H9 (cell line): ENCODE data around the gene RPS6KB1. TPM values are rescaled to one million over a fixed set of nuclear protein-coding genes. Genes with fewer than 3 reads are reported as not detected.

Experiments
- DNase-seq: peaks from one replicate; pipeline ENCODE4 v3.0.0-alpha.2; 2017
- H2AFZ ChIP-seq: one replicate; pipeline ENCODE4 v1.6.1; 2013; ENCODE audit warnings: mild to moderate bottlenecking, low read length, control low read depth, moderate library complexity
- H2AK5ac ChIP-seq: 2 replicates; pipeline ENCODE4 v1.6.1; 2013; ENCODE audit warnings: low read length, control low read depth, mixed read lengths; ENCODE audit not compliant: insufficient read length
- H2BK120ac ChIP-seq: one replicate; pipeline ENCODE4 v1.6.1; 2013; ENCODE audit warnings: low read depth, mild to moderate bottlenecking, low read length, control low read depth, inconsistent platforms; ENCODE audit not compliant: poor library complexity, severe bottlenecking
- H2BK12ac ChIP-seq: 2 replicates; pipeline ENCODE4 v1.6.1; 2013; ENCODE audit warnings: low read length, control low read depth, mixed read lengths, low read depth; ENCODE audit not compliant: insufficient read length
- H2BK15ac ChIP-seq: 2 replicates; pipeline ENCODE4 v1.6.1; 2013; ENCODE audit warnings: low read depth, low read length, control low read depth
- H2BK20ac ChIP-seq: one replicate; pipeline ENCODE4 v1.6.1; 2013; ENCODE audit warnings: low read depth, mild to moderate bottlenecking, low read length, control low read depth, inconsistent platforms; ENCODE audit not compliant: poor library complexity, severe bottlenecking
- H2BK5ac ChIP-seq: 2 replicates; pipeline ENCODE4 v1.6.1; 2013; ENCODE audit warnings: low read length, control low read depth, mixed read lengths; ENCODE audit not compliant: insufficient read length
- H3K14ac ChIP-seq: 2 replicates; pipeline ENCODE4 v1.6.1; 2013; ENCODE audit warnings: low read length, control low read depth; ENCODE audit not compliant: insufficient read depth
- H3K18ac ChIP-seq: 2 replicates; pipeline ENCODE4 v1.6.1; 2013; ENCODE audit warnings: low read depth, mild to moderate bottlenecking, mixed read lengths, low read length, control low read depth; ENCODE audit not compliant: insufficient read length
- H3K23ac ChIP-seq: 2 replicates; pipeline ENCODE4 v1.6.1; 2013; ENCODE audit warnings: low read length, control low read depth, mixed read lengths, low read depth; ENCODE audit not compliant: insufficient read length
- H3K23me2 ChIP-seq: 2 replicates; pipeline ENCODE4 v1.6.1; 2013; ENCODE audit warnings: low read depth, mild to moderate bottlenecking, mixed read lengths, low read length, control low read depth; ENCODE audit not compliant: insufficient read length, poor library complexity, severe bottlenecking
- H3K27ac ChIP-seq: 2 replicates; pipeline ENCODE4 v1.5.1; 2013; ENCODE audit warnings: low read length, control low read depth, mixed read lengths, low read depth; ENCODE audit not compliant: insufficient read length
- H3K27me3 ChIP-seq: 2 replicates; pipeline ENCODE4 v1.6.1; 2013; ENCODE audit warnings: low read length, control low read depth, inconsistent platforms; ENCODE audit not compliant: insufficient read depth
- H3K4ac ChIP-seq: 2 replicates; pipeline ENCODE4 v1.6.1; 2013; ENCODE audit warnings: low read depth, mild to moderate bottlenecking, control low read depth, inconsistent platforms, low read length, moderate library complexity
- H3K4me1 ChIP-seq: 2 replicates; pipeline ENCODE4 v1.6.1; 2013; ENCODE audit warnings: low read length, control low read depth, inconsistent platforms; ENCODE audit not compliant: insufficient read depth
- H3K4me2 ChIP-seq: 2 replicates; pipeline ENCODE4 v1.6.1; 2013; ENCODE audit warnings: low read length, control low read depth, mixed read lengths; ENCODE audit not compliant: insufficient read length, insufficient read depth
- H3K56ac ChIP-seq: 2 replicates; pipeline ENCODE4 v1.6.1; 2013; ENCODE audit warnings: low read depth, mild to moderate bottlenecking, mixed read lengths, low read length, control low read depth; ENCODE audit not compliant: insufficient read length
- H3K79me1 ChIP-seq: 2 replicates; pipeline ENCODE4 v1.6.1; 2013; ENCODE audit warnings: low read depth, mild to moderate bottlenecking, moderate library complexity, low read length, control low read depth, inconsistent platforms; ENCODE audit not compliant: insufficient read depth, poor library complexity, severe bottlenecking
- H3K79me2 ChIP-seq: 2 replicates; pipeline ENCODE4 v1.6.1; 2013; ENCODE audit warnings: low read length, control low read depth, inconsistent platforms; ENCODE audit not compliant: insufficient read depth
- H3K9ac ChIP-seq: 2 replicates; pipeline ENCODE4 v1.6.1; 2013; ENCODE audit warnings: low read length, control low read depth, mixed read lengths; ENCODE audit not compliant: insufficient read length; ENCODE audit errors: extremely low read depth
- H3K9me3 ChIP-seq: one replicate; pipeline ENCODE4 v1.6.1; 2013; ENCODE audit warnings: low read depth, low read length, inconsistent platforms; ENCODE audit not compliant: control insufficient read depth
- H3T11ph ChIP-seq: one replicate; pipeline ENCODE4 v1.6.1; 2013; ENCODE audit warnings: mild to moderate bottlenecking, low read length, control low read depth, inconsistent platforms
- H4K20me1 ChIP-seq: one replicate; pipeline ENCODE4 v1.6.1; 2013; ENCODE audit not compliant: control insufficient read depth, insufficient read length, insufficient read depth
- H4K5ac ChIP-seq: 2 replicates; pipeline ENCODE4 v1.6.1; 2013; ENCODE audit warnings: low read depth, mild to moderate bottlenecking, mixed read lengths, low read length, control low read depth; ENCODE audit not compliant: insufficient read length
- H4K8ac ChIP-seq: replicated peaks from 2 replicates; pipeline ENCODE4 v1.6.1; 2013; ENCODE audit warnings: low read length, control low read depth, mixed read lengths, low read depth; ENCODE audit not compliant: insufficient read length
- H4K91ac ChIP-seq: 2 replicates; pipeline ENCODE4 v1.6.1; 2013; ENCODE audit warnings: low read depth, mild to moderate bottlenecking, moderate library complexity, mixed read lengths, low read length, control low read depth; ENCODE audit not compliant: insufficient read length
- H3K27ac Mint-ChIP-seq, 3 experiments: 2 replicates in 2 of 3; 3 replicates in 1 of 3; pipeline ENCODE4 v1.8.0; 2020 to 2021; ENCODE audit warnings: mixed read lengths in 3 of 3, mild to moderate bottlenecking in 1 of 3, moderate library complexity in 1 of 3
- H3K27me3 Mint-ChIP-seq: 2 replicates; pipeline ENCODE4 v1.8.0; 2021; ENCODE audit warnings: low read depth, mild to moderate bottlenecking, moderate library complexity, mixed read lengths
- H3K36me3 Mint-ChIP-seq, 3 experiments: 2 replicates in 2 of 3; 3 replicates in 1 of 3; pipeline ENCODE4 v1.8.0; 2020 to 2021; ENCODE audit warnings: low read depth in 3 of 3, mixed read lengths in 3 of 3; ENCODE audit not compliant: insufficient read depth in 1 of 3
- H3K4me1 Mint-ChIP-seq, 2 experiments: 2 replicates each; pipeline ENCODE4 v1.8.0; 2020; ENCODE audit warnings: mixed read lengths in 2 of 2
- H3K4me3 Mint-ChIP-seq, 2 experiments: 2 replicates in 1 of 2; 3 replicates in 1 of 2; pipeline ENCODE4 v1.8.0; 2020 to 2021; ENCODE audit warnings: mild to moderate bottlenecking in 2 of 2, mixed read lengths in 2 of 2, moderate library complexity in 1 of 2
- H3K9me3 Mint-ChIP-seq, 2 experiments: 2 replicates in 1 of 2; 3 replicates in 1 of 2; pipeline ENCODE4 v1.8.0; 2020; ENCODE audit warnings: mild to moderate bottlenecking in 2 of 2, mixed read lengths in 2 of 2, moderate library complexity in 1 of 2
- WGBS: extraction: QIAGEN DNeasy Blood & Tissue Kit; methylation state at CpG from one replicate; pipeline ENCODE4 v1.1.7; 2013; ENCODE audit warnings: missing lambda C conversion rate, low lambda C conversion rate, mixed read lengths; ENCODE audit not compliant: insufficient read length; ENCODE audit errors: extremely low coverage; 5-methylcytosine and 5-hydroxymethylcytosine counted together
- total RNA-seq: library from RNA; stranded (reverse); gene quantifications from 2 replicates; pipeline ENCODE4 v1.2.1, GENCODE V29; 2021
- TF ChIP-seq, protein P1 (sequence below): fragments of 200-600 bp; sonication (generic); conservative IDR thresholded peaks from 3 replicates; pipeline ENCODE4 v1.8.0; 2021; ENCODE audit warnings: antibody characterized with exemption, mild to moderate bottlenecking

RPS6KB1 gene
- total RNA-seq, 1 experiment from 2014 or later: 36.1 TPM

DNA sequence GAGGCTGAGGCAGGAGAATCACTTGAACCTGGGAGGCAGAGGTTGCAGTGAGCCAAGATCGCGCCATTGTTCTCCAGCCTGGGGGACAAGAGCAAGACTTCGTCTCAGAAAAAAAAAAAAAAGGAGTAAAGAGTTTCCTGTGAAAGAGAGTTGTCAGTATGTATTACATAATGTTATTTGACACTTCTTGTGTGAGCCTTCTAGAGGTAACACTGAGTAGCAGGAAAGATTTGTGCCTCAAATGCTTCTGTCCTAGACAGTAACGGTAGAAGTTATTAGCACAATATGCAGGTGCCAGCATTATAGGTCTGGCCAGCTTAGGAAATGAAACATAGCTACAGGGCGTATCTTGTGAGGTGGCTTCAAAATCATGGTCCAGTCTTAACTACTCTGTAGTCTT lies 6.2 kb downstream of the RPS6KB1 start:
- no peak overlapping the region for H2BK120ac ChIP-seq
- no peaks in the 10 kb centered on the region for H3K9me3 ChIP-seq
- TF ChIP-seq, protein P1, sequence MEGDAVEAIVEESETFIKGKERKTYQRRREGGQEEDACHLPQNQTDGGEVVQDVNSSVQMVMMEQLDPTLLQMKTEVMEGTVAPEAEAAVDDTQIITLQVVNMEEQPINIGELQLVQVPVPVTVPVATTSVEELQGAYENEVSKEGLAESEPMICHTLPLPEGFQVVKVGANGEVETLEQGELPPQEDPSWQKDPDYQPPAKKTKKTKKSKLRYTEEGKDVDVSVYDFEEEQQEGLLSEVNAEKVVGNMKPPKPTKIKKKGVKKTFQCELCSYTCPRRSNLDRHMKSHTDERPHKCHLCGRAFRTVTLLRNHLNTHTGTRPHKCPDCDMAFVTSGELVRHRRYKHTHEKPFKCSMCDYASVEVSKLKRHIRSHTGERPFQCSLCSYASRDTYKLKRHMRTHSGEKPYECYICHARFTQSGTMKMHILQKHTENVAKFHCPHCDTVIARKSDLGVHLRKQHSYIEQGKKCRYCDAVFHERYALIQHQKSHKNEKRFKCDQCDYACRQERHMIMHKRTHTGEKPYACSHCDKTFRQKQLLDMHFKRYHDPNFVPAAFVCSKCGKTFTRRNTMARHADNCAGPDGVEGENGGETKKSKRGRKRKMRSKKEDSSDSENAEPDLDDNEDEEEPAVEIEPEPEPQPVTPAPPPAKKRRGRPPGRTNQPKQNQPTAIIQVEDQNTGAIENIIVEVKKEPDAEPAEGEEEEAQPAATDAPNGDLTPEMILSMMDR: no peak
- DNase-seq: no peak
- no peaks in the 10 kb centered on the region for H3K27me3 Mint-ChIP-seq
- peaks cover 3% of the 10 kb centered on the region for H3K79me1 ChIP-seq
- H3K9me3 Mint-ChIP-seq: no peaks in the 10 kb centered on the region
- no peak overlapping the region for H2BK15ac ChIP-seq
- 0 out of 7 replicates have a peak, but pooled peaks cover 0 to 3% (median 0%) of the 10 kb centered on the region in 3 experiments for H3K36me3 Mint-ChIP-seq
- H3K27ac Mint-ChIP-seq: no peak overlapping the region
- no peak overlapping the region for H2BK12ac ChIP-seq
- no peak overlapping the region for H4K8ac ChIP-seq
- peaks cover 3% of the 10 kb centered on the region; the same call in 1 of the 2 replicates for H3K79me2 ChIP-seq
- H3K14ac ChIP-seq: no peak overlapping the region
- H3K27me3 ChIP-seq: no peaks in the 10 kb centered on the region
- no peak overlapping the region for H3K4me3 Mint-ChIP-seq
- no peak overlapping the region for H3K18ac ChIP-seq
- H3K4me2 ChIP-seq: no peak overlapping the region
- H2AK5ac ChIP-seq: no peak overlapping the region
- H3K23me2 ChIP-seq: no peaks in the 10 kb centered on the region
- H3T11ph ChIP-seq: no peak overlapping the region
- H4K5ac ChIP-seq: no peak overlapping the region
- H3K4me1 ChIP-seq: no peaks in the 10 kb centered on the region
- no peak overlapping the region for H2BK5ac ChIP-seq
- H3K27ac ChIP-seq: no peak overlapping the region
- H3K9ac ChIP-seq: no peak overlapping the region
- no peak overlapping the region for H3K23ac ChIP-seq
- no peak overlapping the region for H3K4ac ChIP-seq
- no peak overlapping the region for H4K91ac ChIP-seq
- peaks cover 4% of the 10 kb centered on the region in 2 experiments for H3K4me1 Mint-ChIP-seq
- H4K20me1 ChIP-seq: no peaks in the 10 kb centered on the region
- H2AFZ ChIP-seq: no peak overlapping the region
- H3K56ac ChIP-seq: no peak overlapping the region
- no CpG with 5 or more reads among the region's 5 CpGs for WGBS
- H2BK20ac ChIP-seq: no peak overlapping the region
